CD4-positive, alpha-beta T cell treated with Interferon gamma for 1 hour (primary cell): ENCODE measurements around the gene TBC1D9B.
"Not testable (repeated sequence)": the region's sequence is repeated elsewhere in the genome, so short reads cannot be mapped to it uniquely, and the experiment has no call there.

Experiments used
- DNase-seq: peaks from one replicate; pipeline ENCODE4 v3.0.0-alpha.2; 2020

Gene TBC1D9B

GRCh38 chr5:179883163-179883562 lies 24.5 kb downstream of the TBC1D9B start:
- no peak for DNase-seq

DNA sequence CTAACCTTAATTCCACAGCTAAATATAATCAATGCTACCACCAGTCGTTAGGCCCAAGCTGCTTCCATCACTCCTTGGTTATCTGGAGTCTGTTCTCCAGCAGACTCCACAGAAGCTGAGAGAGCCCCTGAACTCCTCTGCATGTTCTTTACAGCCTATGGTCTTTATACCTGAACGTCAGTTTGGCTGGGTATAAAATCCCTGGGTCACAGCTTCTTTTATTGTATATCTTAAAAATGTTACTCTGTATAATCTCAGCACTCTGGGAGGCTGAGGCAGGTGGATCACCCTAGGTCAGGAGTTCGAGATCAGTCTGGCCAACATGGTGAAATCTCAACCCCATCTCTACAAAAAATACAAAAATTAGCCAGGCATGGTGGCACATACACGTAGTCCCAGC lies 25.4 kb downstream of the TBC1D9B start:
- no peak for DNase-seq

DNA sequence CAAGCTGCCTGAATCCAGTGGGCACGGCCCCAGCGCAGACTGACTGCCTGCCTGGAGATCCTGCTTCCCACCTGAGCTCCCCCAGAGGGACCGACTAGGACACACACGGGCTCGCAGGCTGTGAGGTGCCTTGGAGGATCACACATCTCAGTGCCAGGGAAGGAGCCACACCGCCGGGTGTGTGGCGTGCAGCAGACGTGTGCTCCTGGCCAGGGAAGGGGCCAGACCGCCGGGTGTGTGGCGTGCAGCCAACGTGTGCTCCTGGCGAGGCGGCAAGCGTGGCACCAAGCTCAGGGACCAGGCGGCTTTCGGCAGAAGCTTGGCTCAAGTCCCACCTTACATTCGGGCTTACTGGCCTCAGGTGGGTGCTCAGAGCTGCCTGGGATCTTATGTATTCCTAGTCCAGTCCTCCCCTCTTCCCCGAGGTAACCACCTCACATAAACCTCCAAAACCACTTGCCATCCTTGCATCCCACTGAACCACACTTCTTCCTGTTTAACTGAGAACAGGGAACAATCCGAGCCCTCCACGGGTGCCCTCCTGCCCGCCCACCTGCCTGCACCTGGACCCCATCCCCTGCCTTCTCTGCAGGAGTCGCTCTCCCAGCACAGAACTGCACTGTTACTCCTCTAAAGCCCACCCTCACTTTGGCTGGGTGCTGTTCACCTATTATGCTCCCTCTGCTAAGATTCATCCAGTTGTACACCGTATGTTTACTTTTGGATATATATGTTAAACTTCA lies 26.7 kb downstream of the TBC1D9B start:
- no peak for DNase-seq

GRCh38 chr5:179880066-179880650 lies 27.5 kb downstream of the TBC1D9B start:
- DNase-seq = no peak

- DNase-seq = no peak
These were observed 28.0 kb downstream of the TBC1D9B start for GRCh38 chr5:179879690-179880010.

- DNase-seq = no peak
These were observed 28.6 kb downstream of the TBC1D9B start for GRCh38 chr5:179879003-179879689.

DNA sequence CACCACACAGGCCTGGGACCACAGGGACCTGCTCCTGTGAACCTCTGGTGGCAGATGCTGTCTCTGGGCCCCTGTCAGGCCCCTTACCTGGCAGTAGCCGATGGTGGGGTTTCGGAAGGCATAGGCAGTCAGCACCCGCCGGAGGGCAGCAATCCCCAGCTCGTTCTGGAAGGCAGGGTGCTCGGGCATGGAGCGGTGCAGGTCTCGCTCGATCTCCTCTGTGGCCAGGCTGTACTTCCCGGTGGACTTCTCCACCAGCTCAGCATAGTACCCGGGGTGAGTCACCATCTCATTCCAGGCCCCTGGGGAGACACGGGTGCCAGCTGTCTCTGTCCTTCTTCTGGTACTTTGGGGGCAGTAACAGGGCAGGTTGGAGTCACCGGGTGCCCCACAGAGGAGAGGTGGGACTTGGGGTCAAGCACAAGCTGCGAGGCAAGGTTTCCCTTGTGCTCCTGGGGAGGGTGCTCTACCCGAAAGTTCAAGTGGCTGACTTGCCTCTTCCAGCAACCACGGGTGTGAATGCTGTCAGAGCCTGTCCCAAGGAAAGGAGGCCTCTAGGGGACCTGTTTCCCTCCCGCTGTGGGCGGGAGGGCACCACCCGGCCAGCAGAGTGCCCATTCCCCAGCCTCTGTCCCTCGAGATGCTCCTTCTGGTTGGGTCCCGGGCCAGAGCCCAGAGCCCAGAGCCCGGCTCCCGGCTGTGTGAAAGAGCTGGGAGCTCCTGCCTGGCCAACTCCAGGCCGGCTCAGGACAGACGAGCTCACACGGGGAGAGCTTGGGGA lies 29.3 kb downstream of the TBC1D9B start:
- DNase-seq = no peak

DNA sequence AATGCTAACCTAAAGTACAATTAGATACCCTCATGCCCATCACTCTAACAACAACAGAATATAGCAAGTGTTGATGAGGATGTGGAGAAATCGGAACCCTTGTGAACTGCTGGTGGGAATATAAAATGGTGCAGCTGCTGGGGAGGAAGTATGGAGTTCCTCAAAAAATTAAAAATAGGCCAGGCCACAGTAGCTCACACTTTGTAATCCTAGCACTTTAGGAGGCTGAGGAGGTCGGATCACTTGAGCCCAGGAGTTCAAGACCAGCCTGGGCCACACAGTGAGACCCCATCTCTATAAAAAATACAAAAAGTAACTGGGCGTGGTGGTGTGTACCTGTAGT lies 31.1 kb downstream of the TBC1D9B start:
- no peak for DNase-seq

DNA sequence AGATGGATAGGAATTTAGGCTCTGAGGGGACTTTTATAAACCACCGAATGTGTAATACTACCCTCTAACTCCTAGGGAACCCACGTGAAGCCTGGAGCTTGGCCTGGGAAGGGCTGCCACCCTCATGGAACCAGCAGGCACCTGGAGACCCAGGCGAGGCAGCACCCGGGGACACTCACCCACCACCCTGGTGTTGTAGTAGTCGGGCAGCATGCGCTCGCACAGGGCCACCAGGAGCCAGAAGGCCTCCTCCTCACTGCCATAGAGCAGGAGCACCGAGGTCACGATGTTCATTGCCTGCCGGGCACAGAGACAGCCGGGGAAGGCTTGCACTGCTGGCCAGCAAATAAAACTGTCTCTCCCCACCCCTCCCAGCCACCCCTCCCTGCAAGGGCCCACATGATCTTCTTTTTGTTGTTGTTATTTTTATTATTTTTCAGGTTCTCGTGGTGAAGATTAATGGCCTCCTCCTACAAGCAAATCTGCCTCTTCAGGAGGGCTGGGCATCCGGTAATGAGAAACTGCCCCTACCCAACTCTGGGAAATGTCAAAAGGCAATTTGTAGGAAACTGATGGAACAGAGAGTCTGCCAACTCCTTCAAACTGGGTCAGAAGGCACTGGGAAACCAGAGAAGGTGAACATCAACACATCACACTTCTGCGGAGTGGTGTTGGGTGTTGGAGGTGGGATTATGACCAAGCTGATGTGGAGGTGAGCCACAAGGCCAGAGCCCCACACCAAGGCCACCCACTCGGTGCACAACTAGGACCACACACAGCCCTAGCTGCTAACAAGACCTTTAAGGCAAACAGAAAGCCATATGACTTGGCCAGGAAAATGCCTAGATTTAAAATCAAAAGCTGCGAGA lies 31.7 kb downstream of the TBC1D9B start:
- DNase-seq = no peak

DNA sequence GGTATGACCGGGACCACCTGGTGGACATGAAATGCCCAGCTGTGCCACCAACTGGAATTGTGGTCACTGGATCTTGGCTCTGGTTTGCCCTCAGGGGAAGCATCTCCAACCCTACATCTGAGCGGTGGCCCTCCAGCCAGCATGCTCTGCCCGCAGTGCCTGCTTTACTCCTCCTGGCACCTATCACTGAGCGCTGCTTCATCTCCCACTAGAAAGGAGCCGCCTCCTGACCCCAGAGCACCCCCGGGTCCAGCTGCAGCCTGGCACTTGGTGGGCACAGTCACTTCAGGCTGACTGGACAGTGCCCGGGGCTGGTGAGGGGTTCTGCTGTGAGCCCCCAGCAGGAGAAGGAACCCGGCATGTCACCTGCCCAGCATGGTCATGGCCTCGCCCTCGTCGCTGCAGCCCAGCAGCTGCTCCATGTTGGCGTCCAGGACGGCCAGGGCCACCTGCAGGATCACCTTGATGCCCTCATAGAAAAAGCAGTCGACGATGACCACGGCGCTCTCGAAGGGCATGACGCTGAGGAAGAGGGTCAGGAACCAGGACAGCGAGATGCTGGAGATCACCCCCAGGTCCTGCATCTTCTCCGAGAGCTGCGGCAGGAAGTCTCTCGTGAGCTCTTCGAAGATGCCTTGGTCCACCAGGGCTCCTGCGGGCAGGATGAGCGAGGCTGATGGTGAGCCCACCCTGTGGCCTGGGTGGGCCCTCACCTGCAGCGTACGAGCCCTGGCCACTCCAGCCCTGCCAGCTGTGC lies 33.0 kb downstream of the TBC1D9B start:
- no peak for DNase-seq

- no peak for DNase-seq
These were observed 33.6 kb downstream of the TBC1D9B start for GRCh38 chr5:179874136-179874535.

GRCh38 chr5:179873588-179874110 lies 34.0 kb downstream of the TBC1D9B start:
- DNase-seq = no peak

- DNase-seq = no peak
These were observed 34.7 kb downstream of the TBC1D9B start for GRCh38 chr5:179872828-179873575.

GRCh38 chr5:179872055-179872827 lies 35.5 kb downstream of the TBC1D9B start:
- no peak for DNase-seq

DNA sequence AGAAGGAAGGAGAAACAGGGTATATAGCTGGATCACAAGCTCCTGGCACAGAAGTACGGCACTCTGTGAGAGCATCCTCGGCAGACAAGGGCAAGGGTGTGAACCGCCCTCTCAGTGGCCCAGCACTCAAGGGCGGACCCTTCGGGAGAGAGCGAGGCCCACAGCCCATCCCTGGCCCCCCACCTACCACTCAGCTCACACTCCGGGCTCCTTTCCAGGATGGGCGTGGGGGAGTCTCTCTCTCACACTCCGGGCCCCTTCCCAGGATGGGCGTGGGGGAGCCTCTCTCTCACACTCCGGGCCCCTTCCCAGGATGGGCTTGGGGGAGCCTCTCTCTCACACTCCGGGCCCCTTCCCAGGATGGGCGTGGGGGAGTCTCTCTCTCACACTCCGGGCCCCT lies 36.2 kb downstream of the TBC1D9B start:
- DNase-seq = not testable (repeated sequence)

GRCh38 chr5:179870952-179871351 lies 36.7 kb downstream of the TBC1D9B start:
- DNase-seq = no peak

GRCh38 chr5:179870403-179870903 lies 37.2 kb downstream of the TBC1D9B start:
- no peak for DNase-seq

- DNase-seq = no peak
These were observed 37.9 kb downstream of the TBC1D9B start for GRCh38 chr5:179869641-179870402.

DNA sequence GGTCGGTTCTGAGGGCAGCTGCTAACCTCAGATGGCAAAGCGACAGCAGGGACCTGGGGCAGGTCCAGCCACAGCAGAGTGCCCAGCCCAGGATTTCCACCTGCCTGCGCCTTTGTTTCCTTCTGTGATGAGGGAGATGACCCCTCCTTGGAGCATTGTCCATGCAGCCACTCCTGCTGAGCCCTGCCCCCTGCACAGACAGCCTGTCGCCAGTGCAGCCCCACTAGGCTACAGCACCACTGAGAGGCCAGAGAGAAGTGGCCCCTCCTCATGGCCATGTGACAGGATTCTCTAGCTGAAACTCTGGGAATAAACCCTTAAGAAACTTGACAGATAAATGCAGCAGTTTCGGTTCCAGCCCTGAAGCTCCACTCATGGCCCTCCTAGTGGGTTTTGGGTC lies 38.6 kb downstream of the TBC1D9B start:
- DNase-seq = no peak
